ENCODE results near the gene TPCN1.

TPCN1 gene

DNA sequence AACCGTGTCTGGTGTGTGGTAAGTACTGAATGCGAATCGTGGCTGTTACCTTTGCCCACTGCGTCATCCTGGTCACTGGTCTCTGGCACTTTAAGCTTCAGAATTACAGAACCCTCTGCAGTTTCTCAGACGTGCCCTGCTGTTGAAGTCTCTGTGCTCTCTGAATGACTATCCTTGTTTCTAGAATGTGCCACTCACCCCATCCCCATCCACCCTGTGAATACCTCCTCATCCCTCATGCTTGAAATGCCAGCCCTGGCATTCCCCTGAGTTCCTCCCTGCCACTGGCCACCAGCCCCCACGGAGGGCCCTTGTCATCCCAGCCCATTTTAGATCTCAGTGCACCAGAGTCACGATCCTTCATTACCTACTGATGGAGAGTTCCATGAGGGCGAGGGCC lies 21.3 kb downstream of the TPCN1 start:
- no peak for DNase-seq

DNA sequence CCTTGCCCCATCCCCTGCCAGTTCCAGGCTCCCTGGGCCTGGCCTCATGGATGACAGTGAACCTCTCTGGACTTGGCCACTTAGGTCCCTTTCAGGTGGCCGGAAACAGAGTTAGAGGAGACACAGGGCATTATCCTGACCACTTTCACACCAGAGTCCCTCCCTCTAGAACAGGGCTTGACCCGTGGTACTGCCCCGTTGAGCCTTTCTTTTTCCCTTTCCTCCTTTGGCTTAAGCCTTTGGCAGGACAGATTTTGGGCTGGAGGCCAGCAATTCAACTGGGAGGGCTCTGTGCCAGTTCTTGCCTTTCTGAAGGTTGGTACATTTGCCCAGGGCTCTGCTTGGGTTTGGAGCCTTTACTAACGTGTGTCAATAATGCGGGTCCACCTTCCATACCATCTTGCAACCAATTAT lies 22.8 kb downstream of the TPCN1 start:
- no peak for DNase-seq

DNA sequence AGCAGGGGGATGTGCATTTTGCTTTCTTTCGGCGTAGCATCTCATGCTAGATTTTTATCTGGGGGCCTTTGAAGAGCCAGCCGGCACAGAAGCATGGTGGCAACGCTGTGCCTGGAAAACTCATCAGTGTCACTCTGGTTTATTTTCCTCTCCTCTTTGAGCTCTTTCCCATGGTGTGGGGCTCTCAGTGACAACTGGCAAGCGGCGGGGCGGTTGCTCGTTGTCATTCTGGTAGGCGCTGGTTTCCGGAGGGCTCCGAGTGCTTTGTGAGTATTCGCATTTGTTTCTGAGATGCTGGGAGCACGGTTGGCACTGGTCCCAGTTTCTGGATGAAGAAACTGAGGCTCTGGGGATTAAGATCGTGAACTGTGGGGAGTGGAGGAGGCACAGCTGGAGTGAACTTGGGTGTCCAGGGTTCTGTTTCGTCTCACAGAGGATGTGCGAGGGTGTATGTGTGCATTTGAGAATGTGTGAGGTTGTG lies 23.3 kb downstream of the TPCN1 start:
- no peak for DNase-seq

DNA sequence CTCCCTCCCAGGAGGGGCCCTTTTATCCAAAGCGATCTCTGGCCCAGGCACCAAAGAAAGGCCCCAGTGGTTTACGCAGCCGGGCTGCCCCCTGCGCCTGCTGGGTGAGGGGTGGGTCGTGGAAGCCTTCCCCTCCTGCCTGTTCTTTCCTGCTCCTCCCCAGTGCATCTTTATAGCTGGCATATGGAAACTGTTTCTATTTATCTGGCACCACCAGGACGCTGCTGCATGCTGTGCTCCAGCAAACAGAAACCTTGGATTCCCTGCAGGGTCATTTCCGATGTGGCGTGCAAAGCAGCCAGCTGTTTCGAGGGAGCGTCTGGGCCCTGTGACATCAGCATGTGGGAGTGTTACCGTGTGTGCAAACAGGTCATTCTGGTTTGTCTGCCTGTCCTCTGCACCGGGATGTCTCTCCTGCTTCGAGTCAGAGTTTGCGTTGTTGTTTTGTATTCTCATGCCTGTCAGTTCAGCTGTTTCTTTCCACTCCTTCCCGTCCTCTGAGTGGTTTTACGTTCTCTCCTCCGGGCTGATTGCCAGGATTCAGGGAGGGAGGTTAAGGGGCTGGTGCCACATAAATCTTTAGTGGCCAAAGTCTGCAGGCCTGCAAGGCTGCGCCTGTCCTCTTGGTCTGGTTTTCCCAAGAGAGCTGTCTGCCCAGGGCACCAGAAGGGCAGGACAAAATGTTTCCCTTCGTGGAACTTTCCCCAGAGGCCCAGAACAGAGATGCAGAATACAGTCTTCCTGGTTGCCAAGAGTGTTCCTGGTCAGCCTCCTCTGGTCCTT lies 24.6 kb downstream of the TPCN1 start:
- peak; percentile 98 for DNase-seq

DNA sequence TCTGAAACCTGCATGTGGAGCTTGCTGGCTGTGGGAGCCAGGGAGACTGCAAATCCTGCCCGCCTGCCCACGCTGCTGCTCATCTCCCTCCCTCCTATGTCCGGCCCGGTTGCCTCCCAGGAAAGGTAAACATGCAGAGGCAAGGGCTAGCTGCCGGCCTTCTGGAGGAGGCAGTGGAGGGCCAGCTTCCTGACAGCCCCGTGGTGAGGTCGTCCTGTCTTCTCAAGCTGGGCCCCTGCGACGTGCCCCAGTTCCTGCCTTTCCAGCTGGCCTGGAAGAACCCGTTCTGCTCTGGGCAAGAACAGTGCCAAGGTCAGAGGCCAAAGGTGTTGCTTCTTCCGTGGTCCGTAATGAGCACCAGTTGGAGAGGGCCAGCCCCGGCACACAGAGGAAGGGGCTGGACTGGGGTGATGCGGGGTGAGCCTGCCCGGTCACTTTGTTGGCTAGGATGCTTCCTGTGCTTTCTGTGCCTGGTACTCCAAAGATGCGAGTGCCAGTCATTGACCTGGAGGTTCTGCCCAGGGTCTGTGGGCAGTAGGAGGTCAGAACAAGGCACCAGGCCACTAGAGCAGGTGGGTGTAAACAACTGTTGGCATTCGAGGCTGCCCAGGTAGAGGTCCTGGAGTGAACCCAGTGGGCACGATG lies 25.3 kb downstream of the TPCN1 start:
- peak; percentile 73 for DNase-seq

DNA sequence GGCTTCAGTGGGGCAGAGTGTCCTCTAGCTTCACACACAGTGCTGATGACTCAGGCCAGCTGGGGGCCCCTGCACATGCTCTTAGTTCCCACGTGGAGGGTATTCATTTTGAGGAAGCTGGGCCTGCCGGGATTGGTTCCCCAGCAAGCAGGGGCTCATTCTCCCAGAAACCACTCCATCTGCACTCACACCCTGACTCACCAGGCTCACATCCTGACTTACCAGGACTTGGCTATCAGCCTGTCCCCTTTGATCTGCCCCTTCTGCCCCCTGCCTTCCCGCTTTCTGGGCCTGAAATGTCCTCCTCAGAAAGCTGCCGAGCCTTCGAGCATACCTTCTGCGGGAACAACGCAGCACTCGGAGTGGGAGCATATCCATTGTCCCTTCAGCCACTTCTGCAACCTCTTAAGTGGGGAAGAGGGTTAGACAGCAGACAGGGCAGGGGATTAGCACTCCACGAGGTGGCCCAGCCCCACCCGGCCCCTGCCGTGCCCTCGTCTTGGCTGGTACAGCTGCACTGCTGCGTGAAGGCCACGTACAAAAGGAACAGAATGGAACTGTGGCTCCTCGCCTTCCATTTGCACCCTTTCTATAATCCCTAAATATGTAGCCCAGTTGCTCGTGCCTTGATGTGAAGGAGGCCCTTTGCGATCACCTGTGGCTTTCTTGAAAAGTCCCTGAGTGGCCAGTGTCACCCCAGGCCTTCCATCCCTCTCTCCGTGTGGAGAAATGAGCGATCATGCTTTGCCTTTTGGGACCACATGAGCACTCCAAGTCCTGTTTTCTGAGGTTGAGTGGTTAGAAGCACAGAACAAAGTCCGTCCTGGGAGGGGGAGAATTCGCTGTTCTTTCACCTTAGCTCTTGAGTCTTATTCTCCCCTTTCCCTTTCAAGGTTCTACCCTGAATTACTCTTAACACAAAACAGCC lies 26.1 kb downstream of the TPCN1 start:
- no peak for DNase-seq

DNA sequence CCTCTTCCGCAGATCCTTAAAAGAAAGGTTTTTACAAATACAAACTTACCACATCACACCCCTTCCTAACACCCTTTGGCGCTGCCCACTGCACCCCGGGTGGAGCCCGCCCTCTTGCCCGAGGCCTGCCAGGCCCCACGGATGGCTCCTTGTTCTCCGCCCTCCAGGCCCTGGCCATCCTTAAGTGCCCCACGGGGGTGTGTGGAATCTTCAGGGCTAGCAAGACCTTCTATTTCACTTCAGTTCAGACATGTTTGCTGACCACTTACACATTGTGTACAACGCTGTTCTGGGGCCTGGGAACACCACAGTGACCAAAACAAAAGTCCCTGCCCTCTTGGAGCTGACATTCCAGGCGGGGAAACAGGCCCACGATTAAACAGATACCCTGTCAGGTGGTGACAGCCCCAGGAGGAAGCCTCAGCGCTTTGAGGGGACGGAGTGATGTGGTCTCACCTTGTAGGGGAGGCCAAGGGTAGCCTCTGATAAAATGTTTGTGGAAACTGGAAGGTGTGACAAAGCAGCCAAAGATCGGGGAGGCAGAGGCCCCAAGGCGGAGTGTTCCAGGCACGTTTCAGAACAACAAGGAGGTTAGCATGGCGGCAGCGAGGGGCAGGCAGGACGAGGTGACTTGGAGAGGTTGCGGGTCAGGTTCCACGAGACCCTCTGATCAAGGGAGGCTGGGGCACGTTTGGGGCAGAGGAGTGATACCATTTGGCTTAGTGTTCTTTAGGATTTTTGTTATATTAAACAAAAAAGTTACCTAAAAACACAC lies 27.0 kb downstream of the TPCN1 start:
- DNase-seq, result no peak

DNA sequence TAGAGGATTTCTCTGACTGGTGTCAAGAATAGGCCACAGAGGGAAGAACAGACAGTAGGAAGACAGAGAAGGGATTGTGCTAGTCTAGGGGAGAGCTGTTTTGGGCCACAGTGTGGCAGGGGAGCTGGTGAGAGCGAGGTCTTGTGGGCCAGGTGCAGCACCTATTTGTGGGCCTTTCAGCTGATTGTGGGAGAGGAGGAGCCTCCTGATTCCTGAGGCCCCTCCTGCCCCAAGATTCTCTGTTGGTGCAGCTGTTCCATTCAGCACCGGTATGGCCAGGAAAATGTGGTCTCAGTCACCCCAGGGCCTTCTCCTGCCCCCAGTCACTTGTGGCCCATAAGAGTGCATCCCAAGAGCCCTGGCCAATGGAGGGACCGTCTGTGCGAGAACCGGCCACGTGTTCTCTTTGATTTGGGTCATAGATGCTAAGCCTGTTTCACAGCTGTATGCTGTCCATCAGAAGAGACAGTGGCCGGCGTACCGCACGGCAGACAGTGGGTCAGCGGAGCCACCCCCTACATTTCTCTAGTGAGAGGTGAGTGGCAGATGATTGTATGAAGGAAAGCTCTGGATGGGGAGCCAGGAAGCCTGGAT lies 27.7 kb downstream of the TPCN1 start:
- DNase-seq, result no peak

DNA sequence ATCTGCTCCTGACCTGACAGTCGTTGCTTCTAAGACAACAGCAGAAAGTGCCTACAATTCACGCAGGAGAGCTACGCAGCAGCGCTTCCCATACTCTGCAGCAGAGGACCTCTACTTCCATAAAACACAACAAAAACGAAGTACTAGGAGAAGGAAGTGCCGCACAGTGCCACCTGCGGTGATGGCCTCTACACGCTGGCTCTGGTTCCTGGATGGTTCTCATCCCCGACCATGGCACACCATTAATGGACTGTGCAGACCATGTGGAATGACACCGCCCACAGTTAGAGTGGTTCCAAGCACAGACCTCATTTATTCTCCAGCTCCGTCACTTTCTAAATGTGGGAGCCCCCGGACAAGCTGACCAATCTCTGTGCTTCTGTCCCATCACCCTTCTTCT lies 28.3 kb downstream of the TPCN1 start:
- no peak for DNase-seq

DNA sequence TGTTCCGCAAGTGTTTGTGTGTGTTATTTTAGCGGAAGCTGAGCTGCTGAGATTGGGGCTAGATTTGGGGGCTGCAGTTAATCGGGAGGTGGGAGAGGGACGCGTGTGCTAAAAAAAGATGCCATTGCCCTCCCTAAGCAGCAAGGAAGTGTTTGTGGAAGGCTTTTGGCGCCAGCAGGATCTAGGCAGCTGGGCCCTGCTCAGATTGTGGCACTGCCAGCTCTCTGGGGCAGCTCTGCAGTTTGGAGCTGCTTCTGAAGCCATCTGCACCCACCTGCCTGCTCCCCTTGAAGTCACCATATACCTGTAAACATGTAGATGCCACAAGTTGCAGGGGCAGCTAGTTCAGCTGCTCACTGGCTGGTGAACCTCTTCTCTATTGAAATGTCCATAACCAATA lies 28.8 kb downstream of the TPCN1 start:
- no peak for DNase-seq

DNA sequence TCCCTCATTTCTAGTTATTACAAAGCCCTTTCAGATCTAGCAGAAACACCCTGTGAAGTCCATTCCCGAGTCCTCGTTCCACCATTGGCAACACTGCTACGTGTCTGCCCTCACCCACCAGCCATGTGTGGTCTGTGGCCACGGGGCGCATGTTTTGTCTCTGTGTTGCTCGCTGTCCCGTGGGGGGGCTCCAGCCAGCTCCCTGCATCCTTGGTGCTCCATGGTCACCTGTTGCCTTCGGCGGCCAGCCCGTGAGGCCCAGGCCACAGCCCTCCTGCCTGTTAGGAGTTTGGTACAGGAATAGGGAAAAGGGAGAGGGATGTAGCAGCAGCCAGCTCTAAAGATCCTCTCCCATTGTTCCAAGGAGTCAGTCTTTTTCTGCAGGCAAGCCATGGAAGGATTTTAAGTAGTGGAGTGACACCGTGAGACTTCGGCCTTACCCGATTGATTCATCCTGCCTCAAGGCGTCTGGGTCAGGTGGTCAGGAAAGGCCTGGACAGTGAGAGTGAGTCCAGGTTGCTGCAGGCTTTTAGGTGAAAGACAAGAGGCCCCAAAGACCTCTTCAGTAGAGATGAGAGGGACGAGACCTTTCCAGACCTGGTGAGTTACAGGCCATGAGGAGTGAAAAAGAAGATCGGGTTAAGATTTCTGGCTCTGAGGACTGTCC lies 30.3 kb downstream of the TPCN1 start:
- no peak for DNase-seq

DNA sequence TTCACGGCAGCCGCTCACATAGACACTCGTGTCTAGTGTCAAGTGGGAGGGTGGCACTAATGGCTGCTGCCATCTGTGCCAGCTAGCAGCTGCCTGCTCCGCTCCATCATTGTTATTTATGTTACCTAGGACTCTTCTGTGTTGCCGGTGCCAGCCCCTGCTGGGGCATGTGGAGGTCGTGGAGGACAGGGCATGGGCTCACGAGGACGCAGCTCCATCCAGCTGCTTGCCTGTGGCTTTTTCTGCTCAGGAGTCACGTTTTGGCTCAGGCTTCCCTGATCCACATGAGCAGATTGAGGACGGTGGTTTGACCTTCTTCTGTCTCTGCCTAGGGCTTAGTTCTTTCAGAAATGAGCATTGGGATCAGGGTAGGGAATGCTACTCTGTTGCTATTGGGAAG lies 31.2 kb downstream of the TPCN1 start:
- no peak for DNase-seq

DNA sequence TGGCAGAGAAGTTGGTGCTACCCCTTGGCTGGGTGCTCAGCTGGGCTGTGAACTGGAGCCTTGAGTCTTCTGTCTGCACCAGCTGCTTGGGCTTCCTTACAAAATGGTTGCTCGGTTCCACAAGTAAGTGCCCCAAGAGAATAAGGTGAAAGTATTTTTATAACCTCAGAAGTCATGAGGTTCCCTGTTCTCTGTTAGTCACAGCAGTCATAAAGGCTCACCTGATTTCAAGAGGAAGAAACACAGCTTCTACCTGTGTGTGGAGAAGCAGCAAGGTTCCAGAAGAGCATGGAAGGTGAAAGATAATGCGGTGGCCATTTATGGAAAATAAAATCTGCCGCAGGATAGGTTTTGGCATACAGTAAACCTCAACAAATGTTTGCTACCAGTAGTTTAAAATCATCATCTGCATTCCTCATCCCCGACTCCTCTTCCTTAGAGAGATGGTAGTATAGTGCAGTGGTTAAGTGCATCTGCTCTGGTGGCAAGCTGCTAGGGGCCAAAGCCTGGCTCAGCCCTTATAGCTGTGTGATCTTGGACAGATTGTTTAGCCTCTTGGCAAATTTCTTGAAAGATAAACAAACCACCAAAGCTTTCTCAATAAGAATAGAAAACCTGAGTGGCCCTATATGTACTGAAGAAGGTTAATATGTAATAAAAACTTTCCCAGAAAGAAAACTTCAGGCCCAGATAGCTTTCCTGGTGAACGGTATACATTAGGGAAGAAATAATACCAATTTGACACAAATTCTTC lies 32.4 kb downstream of the TPCN1 start:
- no peak for DNase-seq

DNA sequence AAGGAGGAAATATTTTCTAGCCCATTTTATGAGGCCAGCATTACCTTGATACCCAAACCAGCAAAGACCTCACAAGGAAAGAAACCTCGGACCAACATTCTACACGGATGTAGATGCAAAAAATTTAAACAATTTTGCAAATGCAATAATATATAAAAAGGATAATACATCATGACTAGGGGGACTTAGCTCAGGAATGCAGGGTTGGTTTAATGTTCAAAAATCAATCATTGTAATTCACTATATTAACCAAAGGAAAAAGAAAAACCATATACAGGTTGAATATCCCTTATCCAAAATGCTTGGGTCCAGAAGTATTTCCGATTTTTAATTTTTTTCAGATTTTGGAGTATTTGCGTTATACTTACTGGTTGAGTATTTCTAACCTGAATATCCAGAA lies 33.0 kb downstream of the TPCN1 start:
- no peak for DNase-seq

DNA sequence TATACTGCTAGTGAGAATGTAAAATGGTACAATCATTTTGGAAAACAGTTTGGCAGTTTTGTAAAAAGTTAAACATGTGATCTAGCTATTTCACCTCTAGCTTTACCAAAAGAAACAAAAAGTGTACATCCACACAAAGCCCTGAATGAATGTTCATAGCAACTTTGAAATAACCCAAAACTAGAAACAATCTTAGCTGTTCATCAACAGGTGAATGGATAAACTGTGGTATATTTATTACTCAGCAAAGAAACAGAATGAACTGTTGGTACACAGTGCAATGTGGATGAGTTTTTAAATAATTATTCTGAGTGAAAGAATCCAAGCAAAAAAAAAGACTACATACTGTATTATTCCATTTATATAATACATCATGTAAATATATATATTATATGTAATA lies 36.3 kb downstream of the TPCN1 start:
- DNase-seq, result no peak

DNA sequence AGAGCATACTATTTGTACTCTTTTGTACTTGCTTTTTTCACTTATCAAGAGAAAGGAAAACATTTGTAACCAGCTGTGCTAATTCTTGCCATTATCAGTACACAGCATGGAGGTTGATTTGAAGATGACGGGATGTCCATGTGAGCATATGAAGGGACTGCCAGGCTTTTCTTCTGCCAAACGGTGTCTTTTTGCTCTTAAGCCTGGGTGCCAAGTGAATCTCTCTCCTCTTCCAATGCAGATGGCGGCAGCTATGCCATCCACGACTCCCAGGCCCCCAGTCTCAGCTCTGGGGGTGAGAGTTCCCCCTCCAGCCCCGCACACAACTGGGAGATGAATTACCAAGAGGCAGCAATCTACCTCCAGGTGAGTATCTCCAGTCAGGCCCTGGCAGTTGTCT lies 38.9 kb downstream of the TPCN1 start:
- peak; percentile 63 for DNase-seq

DNA sequence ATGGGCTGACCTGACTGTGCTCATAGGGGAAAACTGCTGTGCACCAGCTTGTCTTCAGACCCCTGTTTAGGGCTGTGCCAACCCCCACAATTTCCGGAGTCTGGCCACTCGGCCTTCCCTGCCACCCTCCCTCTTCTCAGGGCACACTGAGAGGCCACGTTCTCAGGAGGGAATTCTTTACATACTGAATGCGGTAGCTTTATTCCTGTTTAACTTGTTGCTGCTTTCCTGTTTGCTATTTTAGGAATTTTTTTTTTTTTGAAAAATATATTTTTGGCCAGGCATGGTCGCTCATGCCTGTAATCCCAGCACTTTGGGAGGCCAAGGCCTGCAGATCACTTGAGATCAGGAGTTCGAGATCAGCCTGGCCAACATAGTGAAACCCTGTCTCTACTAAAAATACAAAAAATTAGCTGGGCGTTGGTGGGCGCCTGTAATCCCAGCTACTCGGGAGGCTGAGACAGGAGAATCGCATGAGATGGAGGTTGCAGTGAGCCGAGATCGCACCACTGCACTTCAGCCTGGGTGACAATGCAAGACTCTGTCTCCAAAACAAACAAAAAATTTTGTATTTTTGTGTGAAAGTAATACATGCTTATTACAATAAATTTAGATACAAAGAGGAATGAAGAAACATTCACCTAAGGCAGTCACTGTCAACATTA lies 39.5 kb downstream of the TPCN1 start:
- no peak for DNase-seq

DNA sequence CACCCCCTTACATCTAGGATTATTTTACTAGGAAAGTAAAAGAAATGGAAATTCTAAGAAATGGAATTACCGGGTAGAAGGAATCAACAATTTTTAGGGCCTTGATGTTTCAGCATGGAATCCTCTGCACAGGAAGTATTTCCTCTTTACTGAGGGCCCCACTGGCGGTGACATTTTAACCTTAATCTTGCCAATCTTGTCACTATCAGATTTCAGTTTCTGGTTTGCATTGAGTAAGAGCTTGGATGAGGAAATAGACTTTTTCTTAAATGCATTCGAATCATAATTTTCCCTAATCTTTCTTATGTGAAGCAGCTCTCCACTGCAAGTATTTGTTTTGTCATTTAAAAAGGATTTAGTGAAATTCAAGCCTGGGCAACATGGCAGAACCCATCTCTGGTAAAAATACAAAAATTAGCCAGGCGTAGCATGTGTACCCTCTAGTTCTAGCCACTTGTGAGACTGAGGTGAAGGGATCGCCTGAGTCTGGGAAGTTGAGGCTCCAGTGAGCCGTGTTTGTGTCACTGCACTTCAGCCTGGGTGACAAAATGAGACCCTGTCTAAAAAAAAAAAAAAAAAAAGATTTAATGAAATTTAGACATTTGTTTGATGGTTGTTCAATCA lies 40.7 kb downstream of the TPCN1 start:
- no peak for DNase-seq

DNA sequence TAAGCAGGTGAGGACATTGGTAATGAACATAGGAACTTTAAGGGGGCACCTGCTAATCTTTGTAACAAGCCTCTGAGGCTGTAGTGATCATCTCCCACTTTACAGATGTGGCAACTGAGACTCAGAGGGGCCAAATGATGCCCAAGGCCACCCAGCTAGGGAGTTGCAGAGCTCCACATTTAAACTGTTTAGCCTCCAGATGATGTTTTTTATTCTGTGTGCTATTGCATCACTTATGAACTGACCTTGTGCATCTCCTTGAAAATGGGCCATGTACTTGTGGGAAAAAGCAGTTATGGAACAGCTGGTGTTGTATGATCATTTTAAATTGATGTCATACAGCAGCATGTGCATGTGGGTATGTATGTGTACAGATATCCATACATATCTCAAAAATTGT lies 41.4 kb downstream of the TPCN1 start:
- DNase-seq, result no peak

DNA sequence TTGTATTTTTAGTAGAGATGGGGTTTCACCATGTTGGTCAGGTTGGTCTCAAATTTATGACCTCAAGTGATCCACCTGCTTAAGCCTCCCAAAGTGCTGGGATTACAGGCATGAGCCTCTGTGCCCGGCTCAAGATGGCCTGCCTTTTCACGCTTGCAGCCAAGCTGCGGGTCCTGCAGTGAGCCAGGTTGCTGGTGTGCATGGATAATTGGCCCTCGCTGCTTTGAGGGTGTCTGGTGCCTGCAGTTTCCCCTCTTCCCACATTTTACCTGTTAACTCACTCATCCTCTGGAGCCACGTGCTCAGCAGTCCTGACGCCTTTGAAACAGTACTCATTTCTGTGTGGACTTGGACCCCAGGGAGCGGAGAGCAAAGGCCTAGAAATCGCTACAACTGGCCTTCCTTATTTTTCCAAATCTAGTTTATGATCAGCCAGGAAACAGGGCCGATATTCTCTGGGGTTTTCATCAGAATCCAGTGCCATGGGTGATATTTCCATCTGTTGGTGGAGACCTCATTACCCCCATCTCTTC lies 42.2 kb downstream of the TPCN1 start:
- DNase-seq, result no peak

Measured in NCI-H146 (cell line).